ENCODE results near the gene MAP3K19.
"Not testable (repeated sequence)": the region's sequence is repeated elsewhere in the genome, so short reads cannot be mapped to it uniquely, and the experiment has no call there.

The MAP3K19 gene

DNA sequence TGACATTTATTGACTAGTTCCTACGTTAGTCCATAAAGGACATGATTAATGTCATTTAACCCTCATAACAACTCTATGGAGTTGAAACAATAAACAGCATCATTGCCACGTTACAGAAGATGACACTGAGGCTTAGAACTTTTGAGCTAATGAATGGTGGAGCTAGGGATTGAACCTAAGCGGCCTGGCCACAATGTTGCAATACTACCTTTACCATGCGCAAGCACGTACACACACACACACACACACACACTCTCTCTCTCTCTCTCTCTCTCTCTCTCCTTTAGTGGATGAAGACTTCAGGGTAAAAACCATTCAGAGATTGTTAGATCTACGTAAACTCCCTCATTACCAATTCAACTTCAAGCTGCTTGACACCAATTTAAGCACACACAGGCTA lies 875 bp upstream of the MAP3K19 start:
- TF ChIP-seq SNAI2 (CRISPR knock-in tag; IDR thresholded peaks at IDR 0.05): no peak
- TF ChIP-seq, protein P1, sequence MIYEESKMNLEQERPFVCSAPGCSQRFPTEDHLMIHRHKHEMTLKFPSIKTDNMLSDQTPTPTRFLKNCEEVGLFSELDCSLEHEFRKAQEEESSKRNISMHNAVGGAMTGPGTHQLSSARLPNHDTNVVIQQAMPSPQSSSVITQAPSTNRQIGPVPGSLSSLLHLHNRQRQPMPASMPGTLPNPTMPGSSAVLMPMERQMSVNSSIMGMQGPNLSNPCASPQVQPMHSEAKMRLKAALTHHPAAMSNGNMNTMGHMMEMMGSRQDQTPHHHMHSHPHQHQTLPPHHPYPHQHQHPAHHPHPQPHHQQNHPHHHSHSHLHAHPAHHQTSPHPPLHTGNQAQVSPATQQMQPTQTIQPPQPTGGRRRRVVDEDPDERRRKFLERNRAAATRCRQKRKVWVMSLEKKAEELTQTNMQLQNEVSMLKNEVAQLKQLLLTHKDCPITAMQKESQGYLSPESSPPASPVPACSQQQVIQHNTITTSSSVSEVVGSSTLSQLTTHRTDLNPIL (CRISPR knock-in tag; IDR thresholded peaks at IDR 0.05; ENCODE audit: low read depth): no peak
- no peak for TF ChIP-seq ZFP3 (CRISPR knock-in tag; IDR thresholded peaks at IDR 0.05)
- TF ChIP-seq OSR1 (CRISPR knock-in tag; IDR thresholded peaks at IDR 0.05): no peak
- TF ChIP-seq POU6F1 (CRISPR knock-in tag; IDR thresholded peaks at IDR 0.05; ENCODE audit: borderline replicate concordance, low read depth): no peak
- no peak for TF ChIP-seq TSHZ2 (CRISPR knock-in tag; IDR thresholded peaks at IDR 0.05)
- TF ChIP-seq ZNF8 (CRISPR knock-in tag; IDR thresholded peaks at IDR 0.05): no peak
- TF ChIP-seq ZNF565 (CRISPR knock-in tag; conservative IDR thresholded peaks at IDR 0.05; ENCODE audit: low read depth): no peak
- TF ChIP-seq CSRNP3 (CRISPR knock-in tag; IDR thresholded peaks at IDR 0.05): no peak
- no peak for TF ChIP-seq CSDC2 (CRISPR knock-in tag; IDR thresholded peaks at IDR 0.05)
- no peak for TF ChIP-seq TCF4 (CRISPR knock-in tag; IDR thresholded peaks at IDR 0.05; ENCODE audit: borderline replicate concordance)
- ATAC-seq: no peak

DNA sequence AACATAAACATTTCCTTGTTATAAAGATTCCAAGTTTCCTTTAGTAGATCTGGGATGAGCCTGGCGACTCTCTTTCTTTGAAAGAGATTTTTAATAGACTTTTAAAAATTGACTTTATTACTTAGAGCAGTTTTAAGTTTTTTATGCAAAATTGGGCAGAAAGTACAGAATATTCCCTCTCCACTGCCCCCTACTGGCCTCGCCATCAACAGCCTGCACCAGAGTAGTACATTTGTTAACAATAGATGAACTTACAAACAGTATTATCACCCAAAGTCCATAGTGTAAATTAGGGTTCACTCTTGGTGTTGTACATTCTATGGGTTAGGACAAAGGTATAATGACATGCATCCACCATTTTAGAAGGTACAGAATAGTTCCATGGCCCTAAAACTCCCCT lies 3.9 kb downstream of the MAP3K19 start:
- ATAC-seq: 0 out of 3 replicates have a peak, but pooled peaks have one; percentile 20
- TF ChIP-seq ISL1 (CRISPR knock-in tag; IDR thresholded peaks at IDR 0.05) (no peak), RARB (CRISPR knock-in tag; IDR thresholded peaks at IDR 0.05) (no peak), ZNF8 (CRISPR knock-in tag; IDR thresholded peaks at IDR 0.05) (no peak), ZNF565 (CRISPR knock-in tag; conservative IDR thresholded peaks at IDR 0.05; ENCODE audit: low read depth) (no peak), GLIS3 (CRISPR knock-in tag; IDR thresholded peaks at IDR 0.05) (no peak)

DNA sequence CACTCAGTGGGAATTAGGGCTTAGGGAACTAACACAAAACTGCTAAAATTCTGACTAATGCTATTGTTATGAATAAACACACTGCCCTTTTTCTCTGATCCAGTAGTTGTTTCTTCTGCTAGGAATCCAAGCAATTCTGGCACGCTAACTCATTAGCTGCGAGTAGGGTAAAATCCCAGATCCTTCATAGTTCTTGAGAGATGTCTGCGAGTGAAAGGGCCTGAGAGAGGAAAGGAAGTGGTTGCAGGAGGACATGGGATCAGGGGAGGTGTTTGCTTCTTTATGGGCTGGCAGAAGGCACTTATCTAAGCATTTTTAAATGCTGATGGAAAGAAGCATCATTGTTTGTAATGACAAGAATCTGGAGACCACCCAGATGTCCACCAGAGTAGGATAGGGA lies 9.4 kb downstream of the MAP3K19 start:
- TF ChIP-seq ARNTL (CRISPR knock-in tag; IDR thresholded peaks at IDR 0.05; ENCODE audit: borderline replicate concordance, low read depth): no peak
- TF ChIP-seq PATZ1 (CRISPR knock-in tag; IDR thresholded peaks at IDR 0.05; ENCODE audit: borderline replicate concordance): no peak
- TF ChIP-seq ISL1 (CRISPR knock-in tag; IDR thresholded peaks at IDR 0.05): no peak
- no peak for TF ChIP-seq TCF4 (CRISPR knock-in tag; IDR thresholded peaks at IDR 0.05; ENCODE audit: borderline replicate concordance)
- TF ChIP-seq ZNF70 (CRISPR knock-in tag; IDR thresholded peaks at IDR 0.05): no peak
- no peak for TF ChIP-seq TSHZ2 (CRISPR knock-in tag; IDR thresholded peaks at IDR 0.05)
- ATAC-seq: no peak

DNA sequence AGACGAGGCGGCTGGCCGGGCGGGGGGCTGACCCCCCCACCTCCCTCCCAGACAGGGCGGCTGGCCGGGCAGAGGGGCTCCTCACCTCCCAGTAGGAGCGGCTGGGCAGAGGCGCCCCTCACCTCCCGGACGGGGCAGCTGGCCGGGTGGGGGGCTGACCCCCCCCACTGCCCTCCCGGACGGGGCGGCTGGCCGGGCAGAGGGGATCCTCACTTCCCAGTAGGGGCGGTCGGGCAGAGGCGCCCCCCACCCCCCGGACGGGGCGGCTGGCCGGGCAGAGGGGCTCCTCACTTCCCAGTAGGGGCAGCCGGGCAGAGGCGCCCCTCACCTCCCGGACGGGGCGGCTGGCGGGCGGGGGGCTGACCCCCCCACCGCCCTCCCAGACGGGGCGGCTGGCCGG lies 14.0 kb downstream of the MAP3K19 start:
- ATAC-seq: not testable (repeated sequence)

All from SK-N-SH treated with all-trans-retinoic acid at 6 μM for 48 hours (cell line).